ENCODE measurements around the gene SLX4.

The SLX4 gene

GRCh38 chr16:3546986-3547682, 64.3 kb downstream of the SLX4 start:
- DNase-seq, result no peak

DNA sequence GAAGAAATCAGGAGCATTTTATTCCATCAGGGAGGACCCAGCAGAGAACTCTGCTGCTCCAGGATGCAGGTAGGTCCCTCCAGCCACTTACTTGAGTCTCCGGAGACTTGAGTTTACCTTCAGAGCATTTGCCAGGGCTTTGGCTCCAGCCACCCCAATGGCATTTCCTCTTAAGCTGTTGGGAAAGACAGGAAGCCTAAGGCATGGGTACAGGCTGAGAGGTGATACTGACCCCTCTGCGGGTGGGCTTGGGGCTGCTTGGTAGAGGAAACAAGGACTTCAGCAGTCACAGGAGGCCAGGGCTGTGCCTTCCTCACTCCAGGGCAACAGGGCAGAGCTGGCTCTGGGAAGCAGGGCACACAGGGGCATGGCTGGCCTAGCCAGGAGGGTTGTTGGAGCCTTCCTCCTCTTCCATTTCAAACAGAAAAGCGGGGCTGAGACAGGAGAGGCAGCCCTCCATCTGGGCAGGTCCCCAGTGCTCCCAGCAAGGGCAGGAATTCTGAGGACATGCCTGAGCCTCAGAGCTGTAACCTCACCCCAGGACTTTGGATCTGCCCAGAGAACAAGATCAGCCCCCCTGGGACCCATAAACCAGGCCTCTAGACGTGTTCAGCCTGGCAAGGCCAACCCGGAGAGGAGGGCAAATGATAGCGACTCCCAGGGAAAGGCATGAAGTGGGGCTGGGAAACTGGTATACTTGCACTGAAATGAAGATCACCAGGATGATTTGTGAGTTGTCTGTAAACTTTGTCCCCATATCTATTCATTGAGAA, 68.6 kb downstream of the SLX4 start:
- no peak for DNase-seq

- no peak for DNase-seq
Observed at GRCh38 chr16:3541527-3542155, 69.8 kb downstream of the SLX4 start.

- DNase-seq, result no peak
Observed at GRCh38 chr16:3538222-3538621, 73.2 kb downstream of the SLX4 start.

- no peak for DNase-seq
Observed at GRCh38 chr16:3536851-3537250, 74.6 kb downstream of the SLX4 start.

- DNase-seq, result no peak
Observed at GRCh38 chr16:3536271-3536731, 75.1 kb downstream of the SLX4 start.

- no peak for DNase-seq
Observed at GRCh38 chr16:3534126-3534525, 77.3 kb downstream of the SLX4 start.

GRCh38 chr16:3532741-3533140, 78.7 kb downstream of the SLX4 start:
- no peak for DNase-seq
